ENCODE results near the gene SLC4A8. TPM values are rescaled to one million over a fixed set of nuclear protein-coding genes. Genes with fewer than 3 reads are reported as not detected.

Gene SLC4A8
- total and polyA plus RNA-seq, 8 donors, result 1.0 to 5.5 (median 2.7) TPM

DNA sequence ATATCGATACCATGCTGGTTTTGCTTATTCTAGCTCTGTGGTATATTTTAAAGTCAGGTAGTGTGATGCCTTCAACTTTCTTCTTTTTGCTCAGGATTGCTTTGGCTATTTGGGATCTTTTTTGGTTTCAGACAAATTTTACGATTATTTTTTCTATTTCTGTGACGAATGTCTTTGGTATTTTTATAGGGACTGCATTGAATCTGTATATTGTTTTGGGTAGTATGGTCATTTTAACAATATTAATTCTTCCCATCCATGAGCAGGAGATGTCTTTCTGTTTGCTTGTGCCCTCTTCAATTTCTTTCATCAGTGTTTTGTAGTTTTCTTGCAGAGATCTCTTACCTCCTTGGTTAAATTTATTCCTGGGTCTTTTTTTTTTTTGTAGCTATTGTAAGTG is 10.8 kb upstream of the SLC4A8 start:
- DNase-seq (no peak), ATAC-seq (no peak), FAIRE-seq (no peak)
- H3K9me3 ChIP-seq, result no peaks in the 10 kb centered on the region
- intact Hi-C loops (cut with DNase I), result no loop called here
- H3K4me3 ChIP-seq, result no peak overlapping the region
- H3K4me1 ChIP-seq, result peaks cover 0 to 4% (median 0%) of the 10 kb centered on the region in 3 donors
- H3K27me3 ChIP-seq, result no peaks in the 10 kb centered on the region
- 91 to 98% methylated on average over 3 of the region's 3 CpGs for WGBS, 2 donors
- no peak overlapping the region for H3K27ac ChIP-seq
- no peaks in the 10 kb centered on the region for H3K36me3 ChIP-seq
- TF ChIP-seq, protein P1, sequence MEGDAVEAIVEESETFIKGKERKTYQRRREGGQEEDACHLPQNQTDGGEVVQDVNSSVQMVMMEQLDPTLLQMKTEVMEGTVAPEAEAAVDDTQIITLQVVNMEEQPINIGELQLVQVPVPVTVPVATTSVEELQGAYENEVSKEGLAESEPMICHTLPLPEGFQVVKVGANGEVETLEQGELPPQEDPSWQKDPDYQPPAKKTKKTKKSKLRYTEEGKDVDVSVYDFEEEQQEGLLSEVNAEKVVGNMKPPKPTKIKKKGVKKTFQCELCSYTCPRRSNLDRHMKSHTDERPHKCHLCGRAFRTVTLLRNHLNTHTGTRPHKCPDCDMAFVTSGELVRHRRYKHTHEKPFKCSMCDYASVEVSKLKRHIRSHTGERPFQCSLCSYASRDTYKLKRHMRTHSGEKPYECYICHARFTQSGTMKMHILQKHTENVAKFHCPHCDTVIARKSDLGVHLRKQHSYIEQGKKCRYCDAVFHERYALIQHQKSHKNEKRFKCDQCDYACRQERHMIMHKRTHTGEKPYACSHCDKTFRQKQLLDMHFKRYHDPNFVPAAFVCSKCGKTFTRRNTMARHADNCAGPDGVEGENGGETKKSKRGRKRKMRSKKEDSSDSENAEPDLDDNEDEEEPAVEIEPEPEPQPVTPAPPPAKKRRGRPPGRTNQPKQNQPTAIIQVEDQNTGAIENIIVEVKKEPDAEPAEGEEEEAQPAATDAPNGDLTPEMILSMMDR (IDR thresholded peaks at IDR 0.05), result no peak

DNA sequence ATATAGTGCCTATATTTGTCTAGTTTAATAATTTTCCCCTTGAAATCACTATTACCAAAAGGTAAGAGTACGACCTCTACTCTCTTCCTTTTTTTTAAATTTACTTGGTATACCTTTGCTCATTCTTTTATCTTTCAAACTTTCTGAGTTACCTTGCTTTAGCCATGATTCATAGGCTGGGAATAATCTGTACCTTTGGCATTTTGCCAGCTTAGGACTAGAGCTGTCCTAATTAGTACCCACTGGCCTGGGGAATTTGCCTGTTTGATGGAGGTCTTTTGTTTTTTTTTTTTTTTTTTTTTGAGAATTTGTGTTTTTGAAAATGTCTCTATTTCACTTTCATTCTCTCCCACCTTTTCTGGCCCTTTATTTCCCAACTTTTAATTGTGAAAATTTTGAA is 8.7 kb upstream of the SLC4A8 start:
- TF ChIP-seq, protein P1 (IDR thresholded peaks at IDR 0.05), result no peak
- Histone ChIP-seq H3K27me3 (no peaks in the 10 kb centered on the region), H3K27ac (no peak overlapping the region), H3K4me1 (peaks cover 0 to 4% (median 0%) of the 10 kb centered on the region in 3 donors), H3K4me3 (no peak overlapping the region), H3K9me3 (no peaks in the 10 kb centered on the region), H3K36me3 (no peaks in the 10 kb centered on the region)
- FAIRE-seq (no peak), DNase-seq (no peak), ATAC-seq (no peak)
- intact Hi-C loops (cut with DNase I), result no loop called here
- 92 to 100% methylated on average over 1 of the region's 1 CpG for WGBS, 2 donors

DNA sequence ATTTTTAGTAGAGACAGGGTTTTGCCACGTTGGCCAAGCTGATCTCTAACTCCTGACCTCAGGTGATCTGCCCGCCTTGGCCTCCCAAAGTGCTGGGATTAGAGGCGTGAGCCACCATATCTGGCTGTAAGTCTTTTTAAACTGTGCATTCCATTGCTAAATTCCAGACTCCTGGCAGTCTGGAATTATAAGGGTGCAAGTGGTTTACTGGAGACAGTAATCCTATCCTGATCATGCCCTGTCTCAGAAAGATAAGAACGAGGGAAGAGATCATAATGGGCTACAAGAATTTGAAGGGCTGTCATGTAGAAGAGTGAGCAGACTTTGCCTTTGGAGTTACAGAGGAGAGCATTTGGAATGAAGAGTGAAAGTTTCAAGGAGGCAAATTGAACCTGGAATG is 6.8 kb upstream of the SLC4A8 start:
- Histone ChIP-seq H3K36me3 (no peaks in the 10 kb centered on the region), H3K4me1 (peaks cover 0 to 4% (median 0%) of the 10 kb centered on the region in 3 donors), H3K4me3 (no peak overlapping the region), H3K27me3 (no peaks in the 10 kb centered on the region), H3K9me3 (no peaks in the 10 kb centered on the region), H3K27ac (no peak overlapping the region)
- DNase-seq (no peak), ATAC-seq (no peak), FAIRE-seq (no peak)
- WGBS, 2 donors, result 71 to 81% methylated on average over 4 of the region's 4 CpGs
- TF ChIP-seq, protein P1 (IDR thresholded peaks at IDR 0.05), result no peak
- intact Hi-C loops (cut with DNase I), result no loop called here

DNA sequence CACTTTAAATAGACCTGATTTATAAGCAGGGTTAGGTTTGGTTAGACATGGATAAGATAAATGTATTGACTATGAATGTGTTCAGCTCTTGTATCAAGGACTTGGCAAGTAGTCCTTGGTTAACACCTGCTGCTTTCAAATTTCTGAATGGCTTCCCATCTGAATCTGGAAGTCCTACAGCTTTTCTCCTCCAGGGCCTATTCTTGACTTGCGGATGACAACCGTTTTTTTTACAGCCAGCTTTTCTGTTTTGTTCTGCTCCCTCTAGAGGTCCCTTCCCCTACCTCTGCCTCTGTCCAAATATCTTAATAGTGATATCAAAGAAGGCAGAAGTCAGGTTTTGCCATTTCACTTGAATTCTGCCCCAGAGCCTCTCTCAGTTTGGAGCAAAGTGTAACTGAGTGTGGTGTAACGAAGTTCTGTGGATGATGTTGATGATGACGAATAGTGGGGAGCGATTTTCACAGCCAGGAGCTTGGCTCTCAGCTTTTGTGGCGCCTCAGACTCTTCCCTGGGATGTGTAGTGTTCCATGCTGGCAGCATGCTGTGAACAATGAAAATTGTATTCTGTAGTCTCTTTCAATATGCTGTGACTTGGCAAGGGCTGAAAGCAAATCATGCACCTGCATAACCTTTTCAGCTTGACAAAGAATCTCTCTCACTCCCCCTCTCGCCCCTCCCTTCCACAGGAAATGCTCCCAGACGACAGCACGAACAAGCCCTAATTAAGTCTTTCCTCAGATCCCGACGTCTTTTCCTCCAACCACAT is 5.0 kb upstream of the SLC4A8 start:
- FAIRE-seq, result no peak

More for the DNA sequence above, 5.0 kb upstream of the SLC4A8 start:
- peaks cover 0 to 4% (median 1%) of the 10 kb centered on the region in 3 donors for H3K4me1 ChIP-seq
- intact Hi-C loops (cut with DNase I), result loop anchor here (5.0 to 10.0 kb wide), 3 partner anchors 105 to 405 kb away; no protein-coding TSS in a partner anchor
- DNase-seq (no peak), ATAC-seq (peak in 3 of 4 donors; percentile 11 to 52 (median 46))
- no peaks in the 10 kb centered on the region for H3K36me3 ChIP-seq
- H3K9me3 ChIP-seq, result no peaks in the 10 kb centered on the region
- H3K27me3 ChIP-seq, result no peaks in the 10 kb centered on the region
- WGBS, 2 donors, result 41 to 51% methylated on average over 11 of the region's 11 CpGs
- no peak overlapping the region for H3K4me3 ChIP-seq
- TF ChIP-seq, protein P1 (IDR thresholded peaks at IDR 0.05), result no peak
- H3K27ac ChIP-seq, result no peak overlapping the region

Data from pancreas (tissue), 10 donors.